Erythroblast (primary cell): ENCODE results near the gene GFOD1.

Source experiments
- GATA1 ChIP-seq: IDR thresholded peaks from 2 replicates; pipeline ENCODE4 v1.6.1; 2011; ENCODE audit warnings: low read depth, mild to moderate bottlenecking, control low read depth, low read length, moderate library complexity
- POLR2A ChIP-seq: IDR thresholded peaks from 2 replicates; pipeline ENCODE4 v1.6.1; 2011; ENCODE audit warnings: mild to moderate bottlenecking, low read length

- TF ChIP-seq POLR2A: no peak
- no peak for TF ChIP-seq GATA1
Observed at GRCh38 chr6:13431861-13432465, 55.4 kb downstream of the GFOD1 start.
